ENCODE data around the gene ARHGAP26.

GRCh38 chr5:142758062-142758795 lies 11.9 kb upstream of the ARHGAP26 start:
- TF ChIP-seq CTCF (IDR thresholded peaks at IDR 0.05; ENCODE audit: low read depth, low read length, poor library complexity, severe bottlenecking), result no peak
- no peak for TF ChIP-seq EZH2phosphoT487 (IDR thresholded peaks at IDR 0.05; ENCODE audit: borderline replicate concordance, low read length)

Data from DOHH2 (cell line).